H9 (cell line): ENCODE results near the gene CTSA. TPM values are rescaled to one million over a fixed set of nuclear protein-coding genes. Genes with fewer than 3 reads are reported as not detected.

Source experiments
- DNase-seq: peaks from one replicate; pipeline ENCODE4 v3.0.0-alpha.2; 2017
- H2AFZ ChIP-seq: one replicate; pipeline ENCODE4 v1.6.1; 2013; ENCODE audit warnings: mild to moderate bottlenecking, low read length, control low read depth, moderate library complexity
- H2AK5ac ChIP-seq: 2 replicates; pipeline ENCODE4 v1.6.1; 2013; ENCODE audit warnings: low read length, control low read depth, mixed read lengths; ENCODE audit not compliant: insufficient read length
- H2BK120ac ChIP-seq: one replicate; pipeline ENCODE4 v1.6.1; 2013; ENCODE audit warnings: low read depth, mild to moderate bottlenecking, low read length, control low read depth, inconsistent platforms; ENCODE audit not compliant: poor library complexity, severe bottlenecking
- H2BK12ac ChIP-seq: 2 replicates; pipeline ENCODE4 v1.6.1; 2013; ENCODE audit warnings: low read length, control low read depth, mixed read lengths, low read depth; ENCODE audit not compliant: insufficient read length
- H2BK15ac ChIP-seq: 2 replicates; pipeline ENCODE4 v1.6.1; 2013; ENCODE audit warnings: low read depth, low read length, control low read depth
- H2BK20ac ChIP-seq: one replicate; pipeline ENCODE4 v1.6.1; 2013; ENCODE audit warnings: low read depth, mild to moderate bottlenecking, low read length, control low read depth, inconsistent platforms; ENCODE audit not compliant: poor library complexity, severe bottlenecking
- H2BK5ac ChIP-seq: 2 replicates; pipeline ENCODE4 v1.6.1; 2013; ENCODE audit warnings: low read length, control low read depth, mixed read lengths; ENCODE audit not compliant: insufficient read length
- H3K14ac ChIP-seq: 2 replicates; pipeline ENCODE4 v1.6.1; 2013; ENCODE audit warnings: low read length, control low read depth; ENCODE audit not compliant: insufficient read depth
- H3K18ac ChIP-seq: 2 replicates; pipeline ENCODE4 v1.6.1; 2013; ENCODE audit warnings: low read depth, mild to moderate bottlenecking, mixed read lengths, low read length, control low read depth; ENCODE audit not compliant: insufficient read length
- H3K23ac ChIP-seq: 2 replicates; pipeline ENCODE4 v1.6.1; 2013; ENCODE audit warnings: low read length, control low read depth, mixed read lengths, low read depth; ENCODE audit not compliant: insufficient read length
- H3K23me2 ChIP-seq: 2 replicates; pipeline ENCODE4 v1.6.1; 2013; ENCODE audit warnings: low read depth, mild to moderate bottlenecking, mixed read lengths, low read length, control low read depth; ENCODE audit not compliant: insufficient read length, poor library complexity, severe bottlenecking
- H3K27ac ChIP-seq: 2 replicates; pipeline ENCODE4 v1.5.1; 2013; ENCODE audit warnings: low read length, control low read depth, mixed read lengths, low read depth; ENCODE audit not compliant: insufficient read length
- H3K27me3 ChIP-seq: 2 replicates; pipeline ENCODE4 v1.6.1; 2013; ENCODE audit warnings: low read length, control low read depth, inconsistent platforms; ENCODE audit not compliant: insufficient read depth
- H3K4ac ChIP-seq: 2 replicates; pipeline ENCODE4 v1.6.1; 2013; ENCODE audit warnings: low read depth, mild to moderate bottlenecking, control low read depth, inconsistent platforms, low read length, moderate library complexity
- H3K4me1 ChIP-seq: 2 replicates; pipeline ENCODE4 v1.6.1; 2013; ENCODE audit warnings: low read length, control low read depth, inconsistent platforms; ENCODE audit not compliant: insufficient read depth
- H3K4me2 ChIP-seq: 2 replicates; pipeline ENCODE4 v1.6.1; 2013; ENCODE audit warnings: low read length, control low read depth, mixed read lengths; ENCODE audit not compliant: insufficient read length, insufficient read depth
- H3K56ac ChIP-seq: 2 replicates; pipeline ENCODE4 v1.6.1; 2013; ENCODE audit warnings: low read depth, mild to moderate bottlenecking, mixed read lengths, low read length, control low read depth; ENCODE audit not compliant: insufficient read length
- H3K79me1 ChIP-seq: 2 replicates; pipeline ENCODE4 v1.6.1; 2013; ENCODE audit warnings: low read depth, mild to moderate bottlenecking, moderate library complexity, low read length, control low read depth, inconsistent platforms; ENCODE audit not compliant: insufficient read depth, poor library complexity, severe bottlenecking
- H3K79me2 ChIP-seq: 2 replicates; pipeline ENCODE4 v1.6.1; 2013; ENCODE audit warnings: low read length, control low read depth, inconsistent platforms; ENCODE audit not compliant: insufficient read depth
- H3K9ac ChIP-seq: 2 replicates; pipeline ENCODE4 v1.6.1; 2013; ENCODE audit warnings: low read length, control low read depth, mixed read lengths; ENCODE audit not compliant: insufficient read length; ENCODE audit errors: extremely low read depth
- H3K9me3 ChIP-seq: one replicate; pipeline ENCODE4 v1.6.1; 2013; ENCODE audit warnings: low read depth, low read length, inconsistent platforms; ENCODE audit not compliant: control insufficient read depth
- H3T11ph ChIP-seq: one replicate; pipeline ENCODE4 v1.6.1; 2013; ENCODE audit warnings: mild to moderate bottlenecking, low read length, control low read depth, inconsistent platforms
- H4K20me1 ChIP-seq: one replicate; pipeline ENCODE4 v1.6.1; 2013; ENCODE audit not compliant: control insufficient read depth, insufficient read length, insufficient read depth
- H4K5ac ChIP-seq: 2 replicates; pipeline ENCODE4 v1.6.1; 2013; ENCODE audit warnings: low read depth, mild to moderate bottlenecking, mixed read lengths, low read length, control low read depth; ENCODE audit not compliant: insufficient read length
- H4K8ac ChIP-seq: replicated peaks from 2 replicates; pipeline ENCODE4 v1.6.1; 2013; ENCODE audit warnings: low read length, control low read depth, mixed read lengths, low read depth; ENCODE audit not compliant: insufficient read length
- H4K91ac ChIP-seq: 2 replicates; pipeline ENCODE4 v1.6.1; 2013; ENCODE audit warnings: low read depth, mild to moderate bottlenecking, moderate library complexity, mixed read lengths, low read length, control low read depth; ENCODE audit not compliant: insufficient read length
- H3K27ac Mint-ChIP-seq, 3 experiments: 2 replicates in 2 of 3; 3 replicates in 1 of 3; pipeline ENCODE4 v1.8.0; 2020 to 2021; ENCODE audit warnings: mixed read lengths in 3 of 3, mild to moderate bottlenecking in 1 of 3, moderate library complexity in 1 of 3
- H3K27me3 Mint-ChIP-seq: 2 replicates; pipeline ENCODE4 v1.8.0; 2021; ENCODE audit warnings: low read depth, mild to moderate bottlenecking, moderate library complexity, mixed read lengths
- H3K36me3 Mint-ChIP-seq, 3 experiments: 2 replicates in 2 of 3; 3 replicates in 1 of 3; pipeline ENCODE4 v1.8.0; 2020 to 2021; ENCODE audit warnings: low read depth in 3 of 3, mixed read lengths in 3 of 3; ENCODE audit not compliant: insufficient read depth in 1 of 3
- H3K4me1 Mint-ChIP-seq, 2 experiments: 2 replicates each; pipeline ENCODE4 v1.8.0; 2020; ENCODE audit warnings: mixed read lengths in 2 of 2
- H3K4me3 Mint-ChIP-seq, 2 experiments: 2 replicates in 1 of 2; 3 replicates in 1 of 2; pipeline ENCODE4 v1.8.0; 2020 to 2021; ENCODE audit warnings: mild to moderate bottlenecking in 2 of 2, mixed read lengths in 2 of 2, moderate library complexity in 1 of 2
- H3K9me3 Mint-ChIP-seq, 2 experiments: 2 replicates in 1 of 2; 3 replicates in 1 of 2; pipeline ENCODE4 v1.8.0; 2020; ENCODE audit warnings: mild to moderate bottlenecking in 2 of 2, mixed read lengths in 2 of 2, moderate library complexity in 1 of 2
- CTCF ChIP-seq: fragments of 200-600 bp; sonication (generic); conservative IDR thresholded peaks from 3 replicates; pipeline ENCODE4 v1.8.0; 2021; ENCODE audit warnings: antibody characterized with exemption, mild to moderate bottlenecking
- WGBS: extraction: QIAGEN DNeasy Blood & Tissue Kit; methylation state at CpG from one replicate; pipeline ENCODE4 v1.1.7; 2013; ENCODE audit warnings: missing lambda C conversion rate, low lambda C conversion rate, mixed read lengths; ENCODE audit not compliant: insufficient read length; ENCODE audit errors: extremely low coverage; 5-methylcytosine and 5-hydroxymethylcytosine counted together
- total RNA-seq: library from RNA; stranded (reverse); gene quantifications from 2 replicates; pipeline ENCODE4 v1.2.1, GENCODE V29; 2021

The CTSA gene
- total RNA-seq, 1 experiment from 2014 or later = 64.4 TPM

- H3K36me3 Mint-ChIP-seq = peaks cover 57 to 69% (median 60%) of the 10 kb centered on the region in 3 experiments; a peak in 6 of 7 replicates
- no peak for TF ChIP-seq CTCF
- H3T11ph ChIP-seq = no peak overlapping the region
- H3K23me2 ChIP-seq = no peaks in the 10 kb centered on the region
- H3K4me1 ChIP-seq = no peaks in the 10 kb centered on the region
- H2BK15ac ChIP-seq = no peak overlapping the region
- H3K79me2 ChIP-seq = no peaks in the 10 kb centered on the region
- H2BK5ac ChIP-seq = no peak overlapping the region
- no peaks in the 10 kb centered on the region for H3K27me3 Mint-ChIP-seq
- no peak overlapping the region for H2AFZ ChIP-seq
- no peak for DNase-seq
- H2BK20ac ChIP-seq = no peak overlapping the region
- no peak overlapping the region for H3K23ac ChIP-seq
- no peak overlapping the region for H4K8ac ChIP-seq
- H3K27ac Mint-ChIP-seq = no peak overlapping the region
- no peak overlapping the region for H3K14ac ChIP-seq
- no peaks in the 10 kb centered on the region for H3K9me3 Mint-ChIP-seq
- H3K4me1 Mint-ChIP-seq = peaks cover 8 to 16% of the 10 kb centered on the region in 2 experiments
- H2BK120ac ChIP-seq = no peak overlapping the region
- H3K4me3 Mint-ChIP-seq = no peak overlapping the region
- no peaks in the 10 kb centered on the region for H3K79me1 ChIP-seq
- no peak overlapping the region for H3K18ac ChIP-seq
- no peak overlapping the region for H3K27ac ChIP-seq
- no peaks in the 10 kb centered on the region for H3K27me3 ChIP-seq
- no peak overlapping the region for H3K4me2 ChIP-seq
- H2AK5ac ChIP-seq = no peak overlapping the region
- no peak overlapping the region for H4K5ac ChIP-seq
- no peaks in the 10 kb centered on the region for H4K20me1 ChIP-seq
- no CpG with 5 or more reads among the region's 8 CpGs for WGBS
- no peak overlapping the region for H4K91ac ChIP-seq
- no peak overlapping the region for H3K56ac ChIP-seq
- H3K9ac ChIP-seq = no peak overlapping the region
- no peaks in the 10 kb centered on the region for H3K9me3 ChIP-seq
- no peak overlapping the region for H3K4ac ChIP-seq
- H2BK12ac ChIP-seq = no peak overlapping the region
Measured at GRCh38 chr20:45905505-45906079, 14.5 kb downstream of the CTSA start.
